Measurements from ENCODE around the gene ABCA4. TPM values are rescaled to one million over a fixed set of nuclear protein-coding genes. Genes with fewer than 3 reads are reported as not detected.
"Not testable (repeated sequence)": the region's sequence is repeated elsewhere in the genome, so short reads cannot be mapped to it uniquely, and the experiment has no call there.

The ABCA4 gene
- total RNA-seq, 1 donor from 2014 or later, result not detected

DNA sequence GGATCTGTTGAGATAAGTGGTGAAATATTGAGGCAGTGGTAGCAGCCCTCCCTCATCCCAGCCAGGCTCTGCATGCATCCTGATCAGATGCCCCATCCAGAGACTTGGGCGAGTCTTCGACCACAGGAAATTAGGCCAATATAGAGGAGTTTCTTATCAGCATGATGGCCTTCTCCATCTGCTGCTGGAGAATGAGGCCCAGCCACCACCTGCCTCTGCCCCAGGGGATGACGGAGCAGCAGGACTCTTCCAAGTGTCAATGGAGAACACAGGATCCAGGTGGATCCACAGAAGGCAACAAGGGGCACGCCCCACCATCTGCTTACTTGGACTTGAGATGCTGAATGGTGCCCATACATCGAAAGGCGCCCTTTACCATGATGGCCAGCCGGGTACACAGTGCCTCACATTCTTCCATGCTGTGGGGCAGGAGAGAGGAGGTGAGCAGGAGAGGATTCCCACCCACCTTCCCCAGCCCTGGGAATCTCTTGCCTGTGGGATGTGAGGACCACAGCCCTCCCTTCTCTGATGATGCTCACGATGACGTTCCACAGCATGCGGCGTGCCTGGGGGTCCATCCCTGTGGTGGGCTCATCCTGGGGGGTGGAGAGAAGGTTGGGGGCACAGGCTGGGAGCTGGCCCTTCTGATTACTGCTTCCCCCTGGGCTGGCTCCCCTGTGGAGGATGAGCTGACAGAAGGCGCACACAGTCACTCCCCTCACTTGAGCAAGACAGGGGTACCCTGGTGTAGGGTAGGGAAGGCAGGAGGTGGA is 120.3 kb downstream of the ABCA4 start:
- DNase-seq (no peak), ATAC-seq (ENCODE audit: low read depth) (no peak)
- TF ChIP-seq, protein P1, sequence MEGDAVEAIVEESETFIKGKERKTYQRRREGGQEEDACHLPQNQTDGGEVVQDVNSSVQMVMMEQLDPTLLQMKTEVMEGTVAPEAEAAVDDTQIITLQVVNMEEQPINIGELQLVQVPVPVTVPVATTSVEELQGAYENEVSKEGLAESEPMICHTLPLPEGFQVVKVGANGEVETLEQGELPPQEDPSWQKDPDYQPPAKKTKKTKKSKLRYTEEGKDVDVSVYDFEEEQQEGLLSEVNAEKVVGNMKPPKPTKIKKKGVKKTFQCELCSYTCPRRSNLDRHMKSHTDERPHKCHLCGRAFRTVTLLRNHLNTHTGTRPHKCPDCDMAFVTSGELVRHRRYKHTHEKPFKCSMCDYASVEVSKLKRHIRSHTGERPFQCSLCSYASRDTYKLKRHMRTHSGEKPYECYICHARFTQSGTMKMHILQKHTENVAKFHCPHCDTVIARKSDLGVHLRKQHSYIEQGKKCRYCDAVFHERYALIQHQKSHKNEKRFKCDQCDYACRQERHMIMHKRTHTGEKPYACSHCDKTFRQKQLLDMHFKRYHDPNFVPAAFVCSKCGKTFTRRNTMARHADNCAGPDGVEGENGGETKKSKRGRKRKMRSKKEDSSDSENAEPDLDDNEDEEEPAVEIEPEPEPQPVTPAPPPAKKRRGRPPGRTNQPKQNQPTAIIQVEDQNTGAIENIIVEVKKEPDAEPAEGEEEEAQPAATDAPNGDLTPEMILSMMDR (IDR thresholded peaks at IDR 0.05), result no peak
- Mint-ChIP-seq H3K4me1 (no peaks in the 10 kb centered on the region), H3K36me3 (ENCODE audit: low read depth) (no peaks in the 10 kb centered on the region), H3K27me3 (peaks cover 11% of the 10 kb centered on the region), H3K27ac (no peak overlapping the region), H3K4me3 (no peak overlapping the region), H3K9me3 (no peaks in the 10 kb centered on the region)
- intact Hi-C loops (cut with micrococcal nuclease), result no loop called here
- ChIA-PET POLR2A (no interaction called here), CTCF (no interaction called here)

DNA sequence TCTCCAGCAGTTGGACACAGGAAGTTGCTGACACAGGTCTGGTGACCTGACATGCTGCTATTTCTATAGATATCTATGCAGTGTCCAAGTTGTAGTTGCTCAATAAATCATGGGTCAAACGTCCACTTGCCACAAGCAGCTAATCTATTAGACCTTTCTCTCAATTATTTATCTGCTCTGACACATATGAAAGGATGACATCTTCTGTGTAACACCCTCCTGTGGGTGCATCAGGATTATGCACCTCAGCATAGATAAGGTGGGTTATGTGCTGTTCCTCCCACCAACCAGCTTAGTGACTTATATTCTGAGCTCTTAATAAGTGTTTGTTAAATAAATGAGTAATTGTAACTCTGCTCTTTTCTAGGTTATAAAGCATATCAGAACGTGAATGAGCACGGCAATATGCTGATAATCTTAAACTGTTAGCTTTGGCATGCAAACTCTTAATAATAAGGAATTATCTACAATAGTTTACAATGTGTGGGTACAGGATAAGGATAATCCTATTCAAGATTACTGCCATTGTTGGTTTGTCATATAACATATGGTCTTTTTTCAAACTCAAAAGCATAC is 121.0 kb downstream of the ABCA4 start:
- Mint-ChIP-seq H3K27ac (no peak overlapping the region), H3K9me3 (no peaks in the 10 kb centered on the region), H3K4me1 (no peaks in the 10 kb centered on the region), H3K4me3 (no peak overlapping the region), H3K36me3 (ENCODE audit: low read depth) (no peaks in the 10 kb centered on the region), H3K27me3 (peaks cover 11% of the 10 kb centered on the region)
- intact Hi-C loops (cut with micrococcal nuclease), result no loop called here
- no peak for ATAC-seq (ENCODE audit: low read depth)
- no peak for DNase-seq
- ChIA-PET POLR2A (no interaction called here), CTCF (no interaction called here)
- TF ChIP-seq, protein P1 (IDR thresholded peaks at IDR 0.05), result no peak

DNA sequence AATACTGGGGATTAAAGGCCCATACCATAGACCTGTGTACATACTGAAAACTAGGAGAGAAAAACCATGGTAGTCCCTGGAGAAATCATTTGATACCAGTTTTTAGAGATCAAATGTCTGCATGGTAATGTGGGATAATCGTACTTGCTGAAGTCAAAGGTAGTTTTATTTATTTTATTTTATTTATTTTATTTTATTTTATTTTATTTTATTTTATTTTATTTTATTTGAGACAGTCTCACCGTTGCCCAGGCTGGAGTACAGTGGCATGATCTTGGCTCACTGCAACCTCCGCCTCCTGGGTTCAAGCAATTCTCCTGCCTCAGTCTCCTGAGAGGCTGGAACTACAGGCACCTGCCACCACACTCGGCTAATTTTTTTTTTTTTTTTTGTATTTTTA is 122.4 kb downstream of the ABCA4 start:
- CTCF ChIA-PET; ATAC-seq (ENCODE audit: low read depth); H3K4me3 Mint-ChIP-seq; H3K9me3 Mint-ChIP-seq; intact Hi-C loops (cut with micrococcal nuclease); H3K27ac Mint-ChIP-seq; H3K36me3 Mint-ChIP-seq (ENCODE audit: low read depth); POLR2A ChIA-PET; H3K4me1 Mint-ChIP-seq; DNase-seq; H3K27me3 Mint-ChIP-seq: not testable (repeated sequence)

DNA sequence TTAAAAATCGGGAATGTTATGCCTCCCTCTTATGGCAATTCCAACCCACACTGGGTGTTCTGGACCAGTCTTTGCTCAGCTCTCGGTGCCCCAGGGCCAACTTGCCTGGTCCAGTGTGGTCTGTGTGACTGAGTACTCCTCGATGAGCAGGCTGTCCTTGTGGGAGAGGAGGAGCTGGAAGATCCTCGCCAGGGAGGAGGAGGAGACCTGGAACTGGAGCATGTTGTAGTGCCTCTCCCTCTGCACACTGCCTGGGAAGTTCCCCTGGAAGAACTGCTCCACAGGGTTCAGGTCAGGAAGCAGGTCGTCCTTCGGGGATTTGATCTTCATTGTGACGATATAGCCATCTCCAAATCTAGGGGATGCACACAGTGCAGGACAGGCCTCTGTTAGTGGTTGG is 123.2 kb downstream of the ABCA4 start:
- H3K4me1 Mint-ChIP-seq, result no peaks in the 10 kb centered on the region
- TF ChIP-seq, protein P1 (IDR thresholded peaks at IDR 0.05), result no peak
- H3K27me3 Mint-ChIP-seq, result peaks cover 9% of the 10 kb centered on the region
- no peak overlapping the region for H3K4me3 Mint-ChIP-seq
- CTCF ChIA-PET, result no interaction called here
- H3K9me3 Mint-ChIP-seq, result no peaks in the 10 kb centered on the region
- no peak for DNase-seq
- H3K27ac Mint-ChIP-seq, result no peak overlapping the region
- H3K36me3 Mint-ChIP-seq (ENCODE audit: low read depth), result no peaks in the 10 kb centered on the region
- ATAC-seq (ENCODE audit: low read depth), result no peak
- intact Hi-C loops (cut with micrococcal nuclease), result no loop called here
- POLR2A ChIA-PET, result no interaction called here

DNA sequence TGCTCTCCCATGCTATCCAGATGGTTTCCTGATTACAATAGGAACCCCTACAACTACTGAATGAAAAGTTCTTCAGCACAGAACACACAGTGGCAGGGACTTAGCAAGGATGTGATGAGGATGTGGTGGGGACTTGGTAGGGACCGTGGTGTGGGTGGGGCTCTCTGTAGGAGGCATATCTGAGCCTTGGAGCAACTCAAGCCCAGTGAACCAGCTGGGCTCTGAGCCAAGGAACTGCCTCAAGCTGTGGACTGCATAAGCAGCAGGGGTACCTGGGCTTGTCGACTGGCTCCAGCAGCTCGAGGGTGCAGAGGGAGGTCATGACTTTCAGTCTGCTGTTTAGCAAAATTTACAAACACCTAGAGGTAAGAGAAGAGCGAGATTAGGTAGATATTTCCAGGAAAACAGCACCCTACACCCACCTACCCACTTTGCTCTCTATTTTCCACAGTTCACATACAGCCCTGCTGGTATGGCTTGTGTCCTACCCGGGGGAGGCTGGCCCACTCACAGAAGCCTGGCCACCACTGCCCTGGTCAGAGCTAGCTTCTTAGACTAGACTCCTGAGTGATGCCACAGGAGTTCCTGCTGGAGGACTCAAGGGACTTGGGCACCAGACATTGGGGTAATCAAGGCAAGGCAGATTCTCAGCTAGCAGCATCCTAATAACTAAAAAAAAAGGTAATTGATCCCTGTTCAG is 125.0 kb downstream of the ABCA4 start:
- intact Hi-C loops (cut with micrococcal nuclease), result no loop called here
- Mint-ChIP-seq H3K36me3 (ENCODE audit: low read depth) (no peaks in the 10 kb centered on the region), H3K4me3 (no peak overlapping the region), H3K27ac (no peak overlapping the region), H3K9me3 (no peaks in the 10 kb centered on the region), H3K4me1 (no peaks in the 10 kb centered on the region), H3K27me3 (peaks cover 8% of the 10 kb centered on the region)
- ATAC-seq (ENCODE audit: low read depth) (no peak), DNase-seq (no peak)
- TF ChIP-seq, protein P1 (IDR thresholded peaks at IDR 0.05), result no peak
- POLR2A ChIA-PET, result no interaction called here
- CTCF ChIA-PET, result no interaction called here
